Measurements from ENCODE around the gene RPTOR. TPM values are rescaled to one million over a fixed set of nuclear protein-coding genes. Genes with fewer than 3 reads are reported as not detected.

RPTOR gene
- polyA plus RNA-seq, 1 donor (not counting 4 experiments of a cell fraction or from before 2014, with no cell fraction given) = 4.0 TPM

DNA sequence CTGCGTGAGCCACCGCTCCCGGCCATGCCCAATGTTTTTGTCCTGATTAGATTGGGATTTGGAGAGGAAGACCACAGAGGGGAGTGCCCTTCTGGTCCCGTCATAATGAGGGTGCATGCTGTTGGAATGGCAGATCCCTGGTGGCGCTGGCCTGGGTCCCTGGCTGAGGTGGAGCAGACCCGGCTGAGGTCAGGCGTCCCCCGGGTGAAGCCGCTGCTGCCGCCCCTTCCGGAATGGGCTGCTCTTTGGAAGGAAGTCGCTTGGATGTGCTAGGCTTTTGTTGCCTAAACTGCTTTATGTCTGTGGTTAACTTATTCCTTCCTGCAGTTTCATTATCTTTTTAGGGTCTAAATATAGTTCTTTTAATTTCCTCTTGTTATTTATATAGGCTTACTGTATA is 326.7 kb downstream of the RPTOR start:
- H3K9me3 ChIP-seq (ENCODE audit: control insufficient read depth, low read depth, low read length) = no peaks in the 10 kb centered on the region
- H3K9ac ChIP-seq (ENCODE audit: control insufficient read depth, extremely low read depth, insufficient read depth, low read length) = no peak overlapping the region
- H3K36me3 ChIP-seq (ENCODE audit: control insufficient read depth in 2 of 2, extremely low read depth in 1 of 2, insufficient read depth in 2 of 2, low read length in 2 of 2) = no peaks in the 10 kb centered on the region
- no peak for DNase-seq (ENCODE audit: low read depth, low spot score)
- H3K79me2 ChIP-seq (ENCODE audit: control insufficient read depth, insufficient read depth, low read length) = no peaks in the 10 kb centered on the region
- FAIRE-seq = no peak
- no peaks in the 10 kb centered on the region for H3K27me3 ChIP-seq (ENCODE audit: control insufficient read depth, extremely low read depth, insufficient read depth, low read length)
- no peak overlapping the region for H3K27ac ChIP-seq (ENCODE audit: control insufficient read depth, insufficient read depth, low read length)
- no peaks in the 10 kb centered on the region for H4K20me1 ChIP-seq (ENCODE audit: control insufficient read depth, extremely low read depth, insufficient read depth, low read length)
- dilution Hi-C loops (cut with MboI; ENCODE audit: extremely low pct_ligation_motif_present, low sequenced_read_pairs) = no loop called here
- no peaks in the 10 kb centered on the region for H3K9me1 ChIP-seq (ENCODE audit: control insufficient read depth, extremely low read depth, insufficient read depth, low read length)
- peaks cover 4% of the 10 kb centered on the region for H3K4me1 ChIP-seq (ENCODE audit: control insufficient read depth, extremely low read depth, insufficient read depth, low read length)
- no peak overlapping the region for H3K4me3 ChIP-seq (ENCODE audit: control insufficient read depth in 2 of 3, extremely low read depth in 1 of 3, insufficient read depth in 2 of 3, low read depth in 1 of 3, low read length in 3 of 3)
- no peak for TF ChIP-seq EZH2 (IDR thresholded peaks at IDR 0.05; ENCODE audit: low read length)
- TF ChIP-seq, protein P1, sequence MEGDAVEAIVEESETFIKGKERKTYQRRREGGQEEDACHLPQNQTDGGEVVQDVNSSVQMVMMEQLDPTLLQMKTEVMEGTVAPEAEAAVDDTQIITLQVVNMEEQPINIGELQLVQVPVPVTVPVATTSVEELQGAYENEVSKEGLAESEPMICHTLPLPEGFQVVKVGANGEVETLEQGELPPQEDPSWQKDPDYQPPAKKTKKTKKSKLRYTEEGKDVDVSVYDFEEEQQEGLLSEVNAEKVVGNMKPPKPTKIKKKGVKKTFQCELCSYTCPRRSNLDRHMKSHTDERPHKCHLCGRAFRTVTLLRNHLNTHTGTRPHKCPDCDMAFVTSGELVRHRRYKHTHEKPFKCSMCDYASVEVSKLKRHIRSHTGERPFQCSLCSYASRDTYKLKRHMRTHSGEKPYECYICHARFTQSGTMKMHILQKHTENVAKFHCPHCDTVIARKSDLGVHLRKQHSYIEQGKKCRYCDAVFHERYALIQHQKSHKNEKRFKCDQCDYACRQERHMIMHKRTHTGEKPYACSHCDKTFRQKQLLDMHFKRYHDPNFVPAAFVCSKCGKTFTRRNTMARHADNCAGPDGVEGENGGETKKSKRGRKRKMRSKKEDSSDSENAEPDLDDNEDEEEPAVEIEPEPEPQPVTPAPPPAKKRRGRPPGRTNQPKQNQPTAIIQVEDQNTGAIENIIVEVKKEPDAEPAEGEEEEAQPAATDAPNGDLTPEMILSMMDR (optimal IDR thresholded peaks at IDR 0.05 in 1 of 3, IDR thresholded peaks at IDR 0.05 in 1 of 3, conservative IDR thresholded peaks at IDR 0.05 in 1 of 3; ENCODE audit: extremely low read depth in 1 of 3, insufficient read depth in 2 of 3, low read length in 3 of 3) = no peak
- no peak overlapping the region for H2AFZ ChIP-seq (ENCODE audit: control insufficient read depth, low read length)
- H3K4me2 ChIP-seq (ENCODE audit: control insufficient read depth, extremely low read depth, insufficient read depth, low read depth, low read length) = no peak overlapping the region

DNA sequence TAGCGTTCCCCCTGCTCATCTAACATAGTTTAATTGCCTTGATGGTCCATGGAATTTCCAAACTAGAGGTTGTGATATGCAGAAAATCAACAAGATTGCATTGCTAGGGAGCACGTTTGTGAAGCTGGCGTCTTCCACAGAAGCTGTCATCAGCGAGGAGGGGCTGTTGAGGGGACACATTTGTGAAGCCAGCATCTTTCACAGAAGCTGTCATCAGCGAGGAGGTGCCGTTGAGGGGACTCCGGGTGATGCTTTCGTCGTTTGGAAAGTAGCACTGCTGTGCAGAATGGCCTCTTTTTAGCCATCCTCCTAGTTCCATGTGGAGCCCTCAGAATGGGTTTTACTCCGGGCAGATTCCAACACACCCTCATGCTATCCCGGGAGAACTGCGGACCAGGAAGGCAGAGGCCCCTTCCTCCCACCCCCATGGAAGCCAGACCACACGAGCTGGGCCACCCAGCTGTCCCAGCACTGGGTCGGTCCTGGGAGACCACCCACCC is 327.4 kb downstream of the RPTOR start:
- Histone ChIP-seq H3K27ac (ENCODE audit: control insufficient read depth, insufficient read depth, low read length) (no peak overlapping the region), H4K20me1 (ENCODE audit: control insufficient read depth, extremely low read depth, insufficient read depth, low read length) (no peaks in the 10 kb centered on the region), H3K4me2 (ENCODE audit: control insufficient read depth, extremely low read depth, insufficient read depth, low read depth, low read length) (no peak overlapping the region), H3K9me1 (ENCODE audit: control insufficient read depth, extremely low read depth, insufficient read depth, low read length) (no peaks in the 10 kb centered on the region), H2AFZ (ENCODE audit: control insufficient read depth, low read length) (no peak overlapping the region), H3K4me1 (ENCODE audit: control insufficient read depth, extremely low read depth, insufficient read depth, low read length) (no peaks in the 10 kb centered on the region), H3K9me3 (ENCODE audit: control insufficient read depth, low read depth, low read length) (no peaks in the 10 kb centered on the region), H3K27me3 (ENCODE audit: control insufficient read depth, extremely low read depth, insufficient read depth, low read length) (no peaks in the 10 kb centered on the region), H3K79me2 (ENCODE audit: control insufficient read depth, insufficient read depth, low read length) (no peaks in the 10 kb centered on the region), H3K36me3 (ENCODE audit: control insufficient read depth in 2 of 2, extremely low read depth in 1 of 2, insufficient read depth in 2 of 2, low read length in 2 of 2) (no peaks in the 10 kb centered on the region), H3K9ac (ENCODE audit: control insufficient read depth, extremely low read depth, insufficient read depth, low read length) (no peak overlapping the region), H3K4me3 (ENCODE audit: control insufficient read depth in 2 of 3, extremely low read depth in 1 of 3, insufficient read depth in 2 of 3, low read depth in 1 of 3, low read length in 3 of 3) (no peak overlapping the region)
- TF ChIP-seq, protein P1 (optimal IDR thresholded peaks at IDR 0.05 in 1 of 3, IDR thresholded peaks at IDR 0.05 in 1 of 3, conservative IDR thresholded peaks at IDR 0.05 in 1 of 3; ENCODE audit: extremely low read depth in 1 of 3, insufficient read depth in 2 of 3, low read length in 3 of 3) = no peak
- TF ChIP-seq EZH2 (IDR thresholded peaks at IDR 0.05; ENCODE audit: low read length) = no peak
- dilution Hi-C loops (cut with MboI; ENCODE audit: extremely low pct_ligation_motif_present, low sequenced_read_pairs) = no loop called here
- no peak for FAIRE-seq
- DNase-seq (ENCODE audit: low read depth, low spot score) = no peak

Measured in keratinocyte (primary cell).